IMR-90 (cell line): ENCODE results near the gene FTCDNL1. TPM values are rescaled to one million over a fixed set of nuclear protein-coding genes. Genes with fewer than 3 reads are reported as not detected.

Experiments used
- ATAC-seq: fragments of 200-7000 bp; cut with Tn5 transposase; 2 replicates; pipeline ENCODE4 v1.9.1; 2020; ENCODE audit warnings: low read depth, mild to moderate bottlenecking, moderate library complexity
- BruUV-seq: library from RNA; stranded (reverse); fragments of 400-500 nt; replicated peaks from 2 replicates; lab custom pipeline; 2021; lab: Mats Ljungman, UMichigan
- CTCF ChIA-PET: fragments of 300-600 bp; formaldehyde crosslinking; extraction: SDS; loops from one replicate; lab custom pipeline; 2021; ENCODE audit warnings: antibody characterized with exemption; lab: Yijun Ruan, JAX
- POLR2A ChIA-PET: fragments of 300-600 bp; sonication (Branson Sonifier 250); formaldehyde crosslinking; loops from one replicate; lab custom pipeline; 2022; ENCODE audit warnings: antibody characterized with exemption; ENCODE audit not compliant: unreplicated experiment; lab: Charles Lee
- DNase-seq: peaks from one replicate; pipeline ENCODE4 v3.0.0; 2013
- H2AFZ ChIP-seq: replicated peaks from 2 replicates; pipeline ENCODE3; 2013; ENCODE audit warnings: low read length, mild to moderate bottlenecking; ENCODE audit not compliant: poor library complexity
- H2AK5ac ChIP-seq: 2 replicates; pipeline ENCODE4 v1.6.1; 2013; ENCODE audit warnings: low read depth, low read length, inconsistent platforms
- H2AK9ac ChIP-seq: replicated peaks from 2 replicates; pipeline ENCODE3; 2013; ENCODE audit warnings: mild to moderate bottlenecking, low read depth, low read length, moderate library complexity; ENCODE audit not compliant: poor library complexity
- H2BK120ac ChIP-seq: 2 replicates; pipeline ENCODE4 v1.6.1; 2013; ENCODE audit warnings: low read depth, low read length, inconsistent platforms
- H2BK15ac ChIP-seq: 3 replicates; pipeline ENCODE4 v1.6.1; 2013; ENCODE audit warnings: low read depth, low read length, inconsistent platforms
- H2BK20ac ChIP-seq: 2 replicates; pipeline ENCODE4 v1.6.1; 2013; ENCODE audit warnings: low read depth, mild to moderate bottlenecking, inconsistent platforms, low read length, moderate library complexity
- H2BK5ac ChIP-seq: 2 replicates; pipeline ENCODE4 v1.6.1; 2013; ENCODE audit warnings: mild to moderate bottlenecking, low read depth, low read length, inconsistent platforms; ENCODE audit not compliant: poor library complexity, severe bottlenecking
- H3K14ac ChIP-seq: replicated peaks from 2 replicates; pipeline ENCODE4 v1.6.1; 2013; ENCODE audit warnings: low read depth, low read length, inconsistent platforms
- H3K18ac ChIP-seq: 2 replicates; pipeline ENCODE4 v1.6.1; 2013; ENCODE audit warnings: low read depth, low read length, control low read depth
- H3K23ac ChIP-seq: 2 replicates; pipeline ENCODE4 v1.6.1; 2013; ENCODE audit warnings: low read depth, low read length, inconsistent platforms
- H3K27ac ChIP-seq: 2 replicates; pipeline ENCODE4 v1.5.1; 2013; ENCODE audit warnings: mild to moderate bottlenecking, control low read depth, low read length; ENCODE audit not compliant: insufficient read depth
- H3K27me3 ChIP-seq: 2 replicates; pipeline ENCODE4 v1.6.1; 2013; ENCODE audit warnings: low read length; ENCODE audit not compliant: control insufficient read depth, insufficient read depth
- H3K36me3 ChIP-seq: 2 replicates; pipeline ENCODE4 v1.6.1; 2013; ENCODE audit warnings: low read length, mixed read lengths; ENCODE audit not compliant: control insufficient read depth, insufficient read depth
- H3K4ac ChIP-seq: 2 replicates; pipeline ENCODE4 v1.6.1; 2013; ENCODE audit warnings: low read depth, low read length, inconsistent platforms
- H3K4me1 ChIP-seq: 2 replicates; pipeline ENCODE4 v1.6.1; 2013; ENCODE audit warnings: low read length, mixed read lengths; ENCODE audit not compliant: control insufficient read depth, insufficient read depth
- H3K4me2 ChIP-seq: 2 replicates; pipeline ENCODE4 v1.6.1; 2013; ENCODE audit warnings: low read depth, mild to moderate bottlenecking, control low read depth, low read length, moderate library complexity
- H3K4me3 ChIP-seq: 2 replicates; pipeline ENCODE4 v1.5.1; 2013; ENCODE audit warnings: low read depth, mild to moderate bottlenecking, control low read depth, low read length, moderate library complexity; ENCODE audit not compliant: insufficient read depth
- H3K56ac ChIP-seq: 2 replicates; pipeline ENCODE4 v1.6.1; 2013; ENCODE audit warnings: low read length, inconsistent platforms; ENCODE audit not compliant: insufficient read depth; ENCODE audit errors: extremely low read depth
- H3K79me1 ChIP-seq, 2 experiments: 2 replicates each; pipeline ENCODE4 v1.6.1; 2013; ENCODE audit warnings: low read length in 2 of 2, inconsistent platforms in 1 of 2, low read depth in 1 of 2
- H3K9ac ChIP-seq: 2 replicates; pipeline ENCODE4 v1.6.1; 2013; ENCODE audit warnings: low read depth, low read length, control low read depth
- H3K9me1 ChIP-seq: 2 replicates; pipeline ENCODE4 v1.6.1; 2013; ENCODE audit warnings: low read length, inconsistent platforms; ENCODE audit not compliant: insufficient read depth
- H3K9me3 ChIP-seq: 2 replicates; pipeline ENCODE4 v1.6.1; 2013; ENCODE audit warnings: low read length; ENCODE audit not compliant: control insufficient read depth, insufficient read depth
- H4K20me1 ChIP-seq: 2 replicates; pipeline ENCODE4 v1.6.1; 2013; ENCODE audit warnings: low read length, inconsistent platforms; ENCODE audit not compliant: insufficient read depth
- H4K5ac ChIP-seq: 2 replicates; pipeline ENCODE4 v1.6.1; 2013; ENCODE audit warnings: mild to moderate bottlenecking, low read depth, low read length, control low read depth
- H4K8ac ChIP-seq, 2 experiments: 2 replicates each; pipeline ENCODE4 v1.6.1; 2013; ENCODE audit warnings: low read depth in 2 of 2, low read length in 2 of 2, control low read depth in 1 of 2, inconsistent platforms in 1 of 2
- H4K91ac ChIP-seq: 2 replicates; pipeline ENCODE4 v1.6.1; 2013; ENCODE audit warnings: low read depth, low read length, inconsistent platforms; ENCODE audit not compliant: insufficient read depth
- BHLHE40 ChIP-seq: fragments of 150-350 bp; IDR thresholded peaks from 2 replicates; pipeline ENCODE4 v1.6.1; 2016; ENCODE audit warnings: mild to moderate bottlenecking, low read depth, low read length
- CEBPB ChIP-seq: IDR thresholded peaks from 2 replicates; pipeline ENCODE4 v1.6.1; 2012; ENCODE audit warnings: low read depth, low read length, improper control_type of control experiment
- CHD1 ChIP-seq: IDR thresholded peaks from 2 replicates; pipeline ENCODE4 v1.6.1; 2012; ENCODE audit warnings: low read depth, low read length, improper control_type of control experiment
- CTCF ChIP-seq: conservative IDR thresholded peaks from 2 replicates; pipeline ENCODE4 v1.5.1; 2012; ENCODE audit warnings: mild to moderate bottlenecking, low read depth, low read length, improper control_type of control experiment
- ELK1 ChIP-seq: fragments of 150-350 bp; IDR thresholded peaks from 2 replicates; pipeline ENCODE4 v1.6.1; 2016; ENCODE audit warnings: low read depth, mild to moderate bottlenecking, low read length, moderate library complexity, borderline replicate concordance
- FOS ChIP-seq: fragments of 150-350 bp; IDR thresholded peaks from 2 replicates; pipeline ENCODE4 v1.6.1; 2016; ENCODE audit warnings: low read depth, low read length
- MAFK ChIP-seq: IDR thresholded peaks from 2 replicates; pipeline ENCODE4 v1.6.1; 2012; ENCODE audit warnings: low read depth, low read length, improper control_type of control experiment
- MAZ ChIP-seq: IDR thresholded peaks from 2 replicates; pipeline ENCODE4 v1.6.1; 2012; ENCODE audit warnings: low read depth, mild to moderate bottlenecking, low read length, improper control_type of control experiment, moderate library complexity, borderline replicate concordance
- MXI1 ChIP-seq: IDR thresholded peaks from 2 replicates; pipeline ENCODE4 v1.6.1; 2012; ENCODE audit warnings: low read depth, mild to moderate bottlenecking, low read length, moderate library complexity, borderline replicate concordance
- NFE2L2 ChIP-seq: fragments of 150-350 bp; IDR thresholded peaks from 2 replicates; pipeline ENCODE4 v1.6.1; 2016; ENCODE audit warnings: low read depth, mild to moderate bottlenecking, low read length
- POLR2A ChIP-seq: IDR thresholded peaks from 2 replicates; pipeline ENCODE4 v1.6.1; 2012; ENCODE audit warnings: mild to moderate bottlenecking, low read depth, low read length
- RAD21 ChIP-seq: IDR thresholded peaks from 2 replicates; pipeline ENCODE4 v1.6.1; 2012; ENCODE audit warnings: low read length, improper control_type of control experiment
- RCOR1 ChIP-seq: IDR thresholded peaks from 2 replicates; pipeline ENCODE4 v1.6.1; 2012; ENCODE audit warnings: mild to moderate bottlenecking, low read length, improper control_type of control experiment; ENCODE audit not compliant: insufficient replicate concordance
- RFX5 ChIP-seq: IDR thresholded peaks from 2 replicates; pipeline ENCODE4 v1.8.0; 2012; ENCODE audit warnings: low read depth, mild to moderate bottlenecking, low read length, moderate library complexity
- SMC3 ChIP-seq: fragments of 150-350 bp; IDR thresholded peaks from 2 replicates; pipeline ENCODE4 v1.6.1; 2016; ENCODE audit warnings: low read depth, mild to moderate bottlenecking, antibody characterized with exemption, low read length, moderate library complexity
- USF2 ChIP-seq: fragments of 150-350 bp; IDR thresholded peaks from 2 replicates; pipeline ENCODE4 v1.6.1; 2017; ENCODE audit warnings: mild to moderate bottlenecking, antibody characterized with exemption, low read length, low read depth
- WGBS, 2 experiments: methylation state at CpG; one replicate each; pipeline versions ENCODE4 v1.1.5 to v1.1.7; 2013; ENCODE audit warnings: missing lambda C conversion rate in 2 of 2; ENCODE audit not compliant: insufficient read length in 1 of 2; ENCODE audit errors: extremely low coverage in 2 of 2; 5-methylcytosine and 5-hydroxymethylcytosine counted together
- dilution Hi-C: fragments of 300-500 bp; cut with HindIII; formaldehyde crosslinking; loops from one replicate; pipeline ENCODE4 v1.14.3; 2018; ENCODE audit warnings: low sequenced_read_pairs; ENCODE audit not compliant: unreplicated experiment
- in situ Hi-C: fragments of 300-500 bp; cut with MboI; formaldehyde crosslinking; loops from 3 replicates; pipeline ENCODE4 v1.14.3; 2019; ENCODE audit warnings: low sequenced_read_pairs, inconsistent platforms, mixed read lengths
- intact Hi-C: fragments of 100-400 bp; cut with micrococcal nuclease; formaldehyde crosslinking; loops from 2 replicates; pipeline ENCODE4 v1.10.0; 2022
- polyA plus RNA-seq, 3 experiments: library from polyadenylated mRNA; depleted of rRNA; stranded (reverse); fragments of >200 nt; gene quantifications; 2 replicates each; pipeline ENCODE4 v1.2.3, GENCODE V29; 2012; ENCODE audit warnings: low replicate concordance in 1 of 3
- total RNA-seq: library from RNA; depleted of rRNA; stranded (reverse); fragments of >200 nt; gene quantifications from 2 replicates; pipeline ENCODE4 v1.2.3, GENCODE V29; 2012

FTCDNL1 gene
- total and polyA plus RNA-seq, 2 of the 4 experiments (the other 2 are of a cell fraction): 0.18 to 0.21 TPM

- no peaks in the 10 kb centered on the region for H3K36me3 ChIP-seq
- in situ Hi-C loops (no loop called here), intact Hi-C loops (no loop called here), dilution Hi-C loops (no loop called here)
- H2BK20ac ChIP-seq: no peak overlapping the region
- H3K23ac ChIP-seq: no peak overlapping the region
- no TSS peak for BruUV-seq
- no peak overlapping the region for H2AK5ac ChIP-seq
- no peak overlapping the region for H3K4ac ChIP-seq
- ChIA-PET CTCF (no interaction called here), POLR2A (no interaction called here)
- H4K8ac ChIP-seq: no peak overlapping the region
- H3K9me1 ChIP-seq: no peaks in the 10 kb centered on the region
- no peak overlapping the region for H3K18ac ChIP-seq
- H3K4me1 ChIP-seq: no peaks in the 10 kb centered on the region
- no CpG with 5 or more reads among the region's 1 CpG for WGBS, 2 experiments
- H3K4me3 ChIP-seq: no peak overlapping the region
- H2AFZ ChIP-seq: no peak overlapping the region
- no peak overlapping the region for H2BK5ac ChIP-seq
- no peak for TF ChIP-seq CHD1
- TF ChIP-seq FOS: no peak
- no peak for TF ChIP-seq RFX5
- no peak for TF ChIP-seq RCOR1
- TF ChIP-seq RAD21: no peak
- TF ChIP-seq SMC3: no peak
- no peak for TF ChIP-seq MXI1
- TF ChIP-seq MAZ: no peak
- TF ChIP-seq USF2: no peak
- no peak for TF ChIP-seq ELK1
- TF ChIP-seq NFE2L2: no peak
- TF ChIP-seq BHLHE40: no peak
- no peak for TF ChIP-seq POLR2A
- TF ChIP-seq CTCF: no peak
- no peak for TF ChIP-seq CEBPB
- TF ChIP-seq MAFK: no peak
- no peak overlapping the region for H4K5ac ChIP-seq
- no peaks in the 10 kb centered on the region for H4K20me1 ChIP-seq
- H4K91ac ChIP-seq: no peak overlapping the region
- no peak overlapping the region for H2AK9ac ChIP-seq
- no peak overlapping the region for H3K4me2 ChIP-seq
- H3K14ac ChIP-seq: no peak overlapping the region
- peaks cover 3% of the 10 kb centered on the region for H3K9me3 ChIP-seq
- ATAC-seq: no peak
- no peak overlapping the region for H2BK15ac ChIP-seq
- H2BK120ac ChIP-seq: no peak overlapping the region
- no peak overlapping the region for H3K56ac ChIP-seq
- no peaks in the 10 kb centered on the region for H3K27me3 ChIP-seq
- H3K27ac ChIP-seq: no peak overlapping the region
- no peaks in the 10 kb centered on the region for H3K79me1 ChIP-seq
- no peak for DNase-seq
- H3K9ac ChIP-seq: no peak overlapping the region
Measured at GRCh38 chr2:199874209-199874608, 23.2 kb upstream of the FTCDNL1 start.
